Peyer's patch (tissue), 4 donors: ENCODE data around the gene PTEN. TPM values are rescaled to one million over a fixed set of nuclear protein-coding genes. Genes with fewer than 3 reads are reported as not detected.
A peak's percentile ranks its signal among the peaks of the same experiment; 100 is the strongest.
"Not testable (repeated sequence)": the region's sequence is repeated elsewhere in the genome, so short reads cannot be mapped to it uniquely, and the experiment has no call there.

ENCODE experiments used
- DNase-seq, 3 donors: peaks; one replicate each; pipeline ENCODE4 v3.0.0-alpha.2; 2017 to 2019
- H3K27ac ChIP-seq, 4 donors: fragments of 200-600 bp; sonication (generic); one replicate each; pipeline ENCODE4 v1.5.1; 2016 to 2019
- H3K27me3 ChIP-seq, 2 donors: fragments of 200-600 bp; sonication (generic); one replicate each; pipeline ENCODE4 v1.5.1; 2019
- H3K36me3 ChIP-seq, 3 donors: fragments of 200-600 bp; sonication (generic); one replicate each; pipeline ENCODE4 v1.5.1; 2016 to 2019
- H3K4me1 ChIP-seq, 4 donors: fragments of 200-600 bp; sonication (generic); one replicate each; pipeline ENCODE4 v1.5.1; 2016 to 2019
- H3K4me3 ChIP-seq, 4 donors: fragments of 200-600 bp; sonication (generic); 1 replicate in 3 of 4; 2 replicates in 1 of 4; pipeline ENCODE4 v1.5.1; 2016 to 2019; ENCODE audit warnings: mild to moderate bottlenecking in 1 of 4
- H3K9me3 ChIP-seq, 4 donors: fragments of 200-600 bp; sonication (generic); one replicate each; pipeline ENCODE4 v1.5.1; 2016 to 2019; ENCODE audit warnings: mild to moderate bottlenecking in 1 of 4
- CTCF ChIP-seq, 6 experiments: fragments of 450-650 bp in 4 of 6; fragments of 200-600 bp in 2 of 6; sonication (generic) in 1 of 6; IDR thresholded peaks; one replicate each; pipeline ENCODE4 v1.5.1; 2017 to 2019; ENCODE audit warnings: antibody characterized with exemption in 6 of 6, mild to moderate bottlenecking in 3 of 6, moderate library complexity in 1 of 6
- POLR2A ChIP-seq, 2 donors: fragments of 450-650 bp; IDR thresholded peaks; one replicate each; pipeline ENCODE4 v1.5.1; 2017; ENCODE audit warnings: antibody characterized with exemption in 2 of 2, mild to moderate bottlenecking in 2 of 2, moderate library complexity in 2 of 2
- total RNA-seq, 4 donors: library from RNA; depleted of rRNA; stranded (reverse); fragments of >200 nt; gene quantifications; one replicate each; pipeline ENCODE4 v1.1.0, GENCODE V29; 2016

The PTEN gene
- total RNA-seq, 4 donors from 2014 or later, result 107 to 146 (median 125) TPM

GRCh38 chr10:87847550-87847949, 15.9 kb upstream of the PTEN start:
- Histone ChIP-seq H3K4me1 (no peaks in the 10 kb centered on the region), H3K27me3 (no peaks in the 10 kb centered on the region), H3K36me3 (no peaks in the 10 kb centered on the region), H3K27ac (no peak overlapping the region), H3K9me3 (no peaks in the 10 kb centered on the region), H3K4me3 (no peak overlapping the region)
- DNase-seq, result no peak
- TF ChIP-seq POLR2A (IDR thresholded peaks at IDR 0.05), result no peak
- TF ChIP-seq CTCF (IDR thresholded peaks at IDR 0.05), result no peak

GRCh38 chr10:87849001-87849400, 14.4 kb upstream of the PTEN start:
- no peak overlapping the region for H3K27ac ChIP-seq
- no peak for DNase-seq
- H3K4me1 ChIP-seq, result no peaks in the 10 kb centered on the region
- no peak overlapping the region for H3K4me3 ChIP-seq
- TF ChIP-seq POLR2A (IDR thresholded peaks at IDR 0.05) (no peak), CTCF (IDR thresholded peaks at IDR 0.05) (no peak)
- no peaks in the 10 kb centered on the region for H3K27me3 ChIP-seq
- H3K9me3 ChIP-seq, result no peaks in the 10 kb centered on the region
- H3K36me3 ChIP-seq, result no peaks in the 10 kb centered on the region

- peak; percentile 24 to 78 (median 66) for TF ChIP-seq CTCF (IDR thresholded peaks at IDR 0.05)
- no peak for TF ChIP-seq POLR2A (IDR thresholded peaks at IDR 0.05)
- no peaks in the 10 kb centered on the region for H3K4me1 ChIP-seq
- H3K27ac ChIP-seq, result no peak overlapping the region
- DNase-seq, result peak in 2 of 3 donors; percentile 49 to 81
- no peaks in the 10 kb centered on the region for H3K27me3 ChIP-seq
- no peaks in the 10 kb centered on the region for H3K36me3 ChIP-seq
- no peak overlapping the region for H3K4me3 ChIP-seq
- H3K9me3 ChIP-seq, result no peaks in the 10 kb centered on the region
Measured at GRCh38 chr10:87850742-87851205, 12.7 kb upstream of the PTEN start.

- DNase-seq, result no peak
- H3K27ac ChIP-seq, result no peak overlapping the region
- H3K36me3 ChIP-seq, result no peaks in the 10 kb centered on the region
- H3K9me3 ChIP-seq, result no peaks in the 10 kb centered on the region
- no peaks in the 10 kb centered on the region for H3K4me1 ChIP-seq
- TF ChIP-seq POLR2A (IDR thresholded peaks at IDR 0.05), result no peak
- TF ChIP-seq CTCF (IDR thresholded peaks at IDR 0.05), result no peak
- H3K4me3 ChIP-seq, result no peak overlapping the region
- H3K27me3 ChIP-seq, result no peaks in the 10 kb centered on the region
Measured at GRCh38 chr10:87852089-87852488, 11.3 kb upstream of the PTEN start.

GRCh38 chr10:87855247-87855646, 8.2 kb upstream of the PTEN start:
- not testable (repeated sequence) for H3K4me1 ChIP-seq, H3K27me3 ChIP-seq, H3K9me3 ChIP-seq, DNase-seq, H3K27ac ChIP-seq, H3K36me3 ChIP-seq, H3K4me3 ChIP-seq

- not testable (repeated sequence) for H3K9me3 ChIP-seq, H3K4me3 ChIP-seq, H3K27ac ChIP-seq, H3K4me1 ChIP-seq, H3K36me3 ChIP-seq, H3K27me3 ChIP-seq, DNase-seq
Measured at GRCh38 chr10:87855665-87856064, 7.8 kb upstream of the PTEN start.

GRCh38 chr10:87860156-87860795, 3.1 kb upstream of the PTEN start:
- TF ChIP-seq CTCF (IDR thresholded peaks at IDR 0.05), result peak; percentile 55 to 71 (median 66)
- no peak for TF ChIP-seq POLR2A (IDR thresholded peaks at IDR 0.05)
- H3K27me3 ChIP-seq, result no peaks in the 10 kb centered on the region
- no peaks in the 10 kb centered on the region for H3K9me3 ChIP-seq
- H3K4me1 ChIP-seq, result peaks cover 0 to 13% (median 1%) of the 10 kb centered on the region in 4 donors
- no peaks in the 10 kb centered on the region for H3K36me3 ChIP-seq
- no peak overlapping the region for H3K4me3 ChIP-seq
- peak overlapping the region in 1 of 4 donors; percentile 33 for H3K27ac ChIP-seq
- peak in 2 of 3 donors; percentile 32 to 66 for DNase-seq
